Heart right ventricle (tissue), 16 donors: Measurements from ENCODE around the gene SLC13A4. TPM values are rescaled to one million over a fixed set of nuclear protein-coding genes. Genes with fewer than 3 reads are reported as not detected.

Experiments
- ATAC-seq, 8 donors: fragments of 200-7000 bp; cut with Tn5 transposase; one replicate each; pipeline ENCODE4 v1.9.1; 2020; ENCODE audit warnings: mild to moderate bottlenecking in 8 of 8, moderate library complexity in 8 of 8, moderate number of reproducible peaks in 1 of 8
- DNase-seq, 2 donors: peaks; one replicate each; pipeline ENCODE4 v3.0.0-alpha.2; 2020
- H3K27ac ChIP-seq, 10 donors: fragments of 200-600 bp; sonication (generic) in 2 of 10; one replicate each; pipeline versions ENCODE4 v1.5.0 to v1.8.0; 2020 to 2022; ENCODE audit warnings: mild to moderate bottlenecking in 3 of 10
- H3K27me3 ChIP-seq, 7 donors: fragments of 200-600 bp; one replicate each; pipeline ENCODE4 v1.8.0; 2021 to 2022; ENCODE audit warnings: mild to moderate bottlenecking in 2 of 7
- H3K36me3 ChIP-seq, 9 donors: fragments of 200-600 bp; sonication (generic) in 1 of 9; one replicate each; pipeline versions ENCODE4 v1.5.0 to v1.8.0; 2020 to 2022; ENCODE audit warnings: mild to moderate bottlenecking in 2 of 9
- H3K4me1 ChIP-seq, 9 donors: fragments of 200-600 bp; sonication (generic) in 1 of 9; one replicate each; pipeline versions ENCODE4 v1.5.0 to v1.8.0; 2020 to 2022; ENCODE audit warnings: mild to moderate bottlenecking in 4 of 9
- H3K4me3 ChIP-seq, 10 donors: fragments of 200-600 bp; sonication (generic) in 2 of 10; one replicate each; pipeline versions ENCODE4 v1.5.0 to v1.8.0; 2020 to 2022; ENCODE audit warnings: mild to moderate bottlenecking in 7 of 10, moderate library complexity in 2 of 10
- H3K9me3 ChIP-seq, 11 donors: fragments of 200-600 bp in 10 of 11; sonication (generic) in 2 of 11; one replicate each; pipeline versions ENCODE4 v1.5.0 to v1.8.0; 2013 to 2022; ENCODE audit warnings: mild to moderate bottlenecking in 2 of 11, control low read depth in 1 of 11, moderate library complexity in 1 of 11
- CTCF ChIP-seq, 9 donors: fragments of 200-600 bp; sonication (generic) in 2 of 9; IDR thresholded peaks; one replicate each; pipeline versions ENCODE4 v1.5.0 to v1.8.0; 2021 to 2022; ENCODE audit warnings: antibody characterized with exemption in 9 of 9, mild to moderate bottlenecking in 5 of 9, moderate library complexity in 1 of 9
- WGBS, 2 donors: extraction: QIAGEN DNeasy Blood & Tissue Kit; methylation state at CpG; one replicate each; pipeline ENCODE4 v1.1.7; 2013; ENCODE audit warnings: inconsistent platforms in 1 of 2; 5-methylcytosine and 5-hydroxymethylcytosine counted together
- intact Hi-C, 10 donors: fragments of 100-400 bp; cut with DNase I; formaldehyde crosslinking; loops; one replicate each; pipeline versions ENCODE4 v1.11.1 to v1.14.2; 2022
- polyA plus RNA-seq, 2 donors: library from polyadenylated mRNA; stranded (reverse); fragments of 200-250 nt; gene quantifications; one replicate each; pipeline ENCODE4 v1.2.3, GENCODE V29; 2013
- total RNA-seq, 10 donors: library from RNA; stranded (reverse); fragmentation: NEBNext Ultra II Directional in 3 of 10; extraction: Animal tissue kit (Norgen Biotek cat#: 25700) in 3 of 10; gene quantifications; one replicate each; pipeline versions ENCODE4 v1.2.1 to v1.2.4, GENCODE V29; 2021 to 2023
- donor health status: Arrhythmogenic right ventricular cardiomyopathy.
- donor health status: ischemic (EF 13 %, LVEDD 7.1; RV severe dilation, severe dysfunction).
- donor health status: healthy with polysubstance abuse.
- donor health status: DM: no; HTN: yes; CAD: no.
- donor health status: DM: no; HTN: no; CAD: no.
- donor health status: ischemic (EF 25% LVEDD 6.9; RV normal size, moderate dysfunction).
- donor health status: ischemic (EF 25% LVEDD 5.7; RV mildly dilated, moderate dysfunction).
- donor health status: healthy.
- donor health status: DM: yes; HTN: yes; CAD: no.
- donor health status: Ischemic cardiomyopathy.
- donor health status: ischemic (EF 35%, LVEDD 5.7; RV mildly dilated, moderate dysfunction).
- donor health status: nonischemic (EF 11% LVEDD 7.7; RV severe dilation, severe dysfunction).
- donor health status: DM: yes; HTN: yes; CAD: no.
- donor health status: PGD.
- donor health status: ischemic (EF 29% LVEDD 5.4; RV normal size, mild dysfunction).
- donor health status: nonischemic (EF 23%, LVEDD 6.1; RV moderate dilation, normal function).

The SLC13A4 gene
- total and polyA plus RNA-seq, 12 donors, result 0.08 to 2.8 (median 0.56) TPM; not detected in 2

DNA sequence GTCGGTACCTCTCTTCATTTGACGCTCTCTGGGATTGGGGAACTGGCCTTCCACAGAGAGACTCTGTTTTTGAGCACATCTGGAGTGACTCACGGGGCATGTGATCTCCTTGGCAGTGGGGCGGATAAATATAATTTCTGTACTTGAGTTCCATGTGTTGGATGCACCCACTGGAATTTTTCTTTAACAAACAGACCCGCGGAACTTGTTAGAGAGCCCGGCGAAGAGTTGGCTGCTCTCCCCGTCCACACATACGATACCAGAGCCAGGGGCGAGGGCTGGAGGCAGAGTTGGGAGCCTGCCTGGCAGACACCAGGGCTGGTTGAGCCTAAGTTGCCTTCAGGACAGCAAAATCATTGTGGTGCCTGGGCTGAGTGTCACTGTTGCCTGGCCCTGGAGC lies 20.8 kb upstream of the SLC13A4 start, which contains the start of gene FAM180A:
Gene FAM180A, minus strand, starts transcription at position 44 of the 400 bp plus-strand sequence. CDS start 233 bp downstream, outside the sequence.
- peak within 1 kb of the TSS in 9 of 10 donors; percentile 4 to 52 (median 40) for H3K4me3 ChIP-seq
- DNase-seq, result peak; percentile 63 to 64
- peak within 1 kb of the TSS in 9 of 10 donors; percentile 59 to 91 (median 79) for H3K27ac ChIP-seq
- H3K36me3 ChIP-seq, result no peaks in the 10 kb centered on the region
- intact Hi-C loops, result loop anchor here in 1 of 10 donors (5.0 kb wide), 1 partner anchor 76 kb away; no protein-coding TSS in a partner anchor
- ATAC-seq, result peak; percentile 50 to 85 (median 79)
- peaks cover 3 to 34% (median 13%) of the 10 kb centered on the region in 9 donors for H3K4me1 ChIP-seq
- WGBS, 2 donors, result 40 to 48% methylated on average over 11 of the region's 11 CpGs
- no peaks in the 10 kb centered on the region for H3K27me3 ChIP-seq
- no peak for TF ChIP-seq CTCF (IDR thresholded peaks at IDR 0.05)
- no peaks in the 10 kb centered on the region for H3K9me3 ChIP-seq

DNA sequence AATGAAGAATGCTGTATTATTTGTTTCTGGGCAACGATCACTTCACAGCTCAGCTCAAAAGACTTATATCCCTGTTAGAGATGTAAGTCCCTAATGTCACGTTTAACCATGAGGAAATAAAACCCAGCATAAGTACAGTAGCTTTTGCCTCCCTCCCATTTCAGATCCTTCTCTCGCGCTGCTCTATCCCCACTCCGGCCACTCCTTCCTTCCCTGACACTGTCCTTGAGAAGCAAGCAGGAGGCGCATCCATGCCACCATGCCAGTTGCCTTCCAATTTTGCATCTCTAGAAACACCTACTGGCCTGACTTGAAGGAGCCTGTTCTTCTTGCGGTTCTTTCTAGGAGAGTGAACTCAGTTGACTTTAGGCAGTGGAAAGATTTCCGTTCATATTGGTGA lies 19.4 kb upstream of the SLC13A4 start:
- no peak for DNase-seq
- TF ChIP-seq CTCF (IDR thresholded peaks at IDR 0.05), result no peak
- H3K4me3 ChIP-seq, result peak overlapping the region in 8 of 10 donors; percentile 4 to 52 (median 42)
- peaks cover 5 to 46% (median 20%) of the 10 kb centered on the region in 9 donors for H3K4me1 ChIP-seq
- ATAC-seq, result no peak
- 80 to 86% methylated on average over 8 of the region's 8 CpGs for WGBS, 2 donors
- peak overlapping the region in 6 of 10 donors; percentile 23 to 91 (median 76) for H3K27ac ChIP-seq
- no peaks in the 10 kb centered on the region for H3K36me3 ChIP-seq
- H3K9me3 ChIP-seq, result no peaks in the 10 kb centered on the region
- H3K27me3 ChIP-seq, result no peaks in the 10 kb centered on the region
- intact Hi-C loops, result loop anchor here in 1 of 10 donors (5.0 kb wide), 1 partner anchor 75 kb away; no protein-coding TSS in a partner anchor

DNA sequence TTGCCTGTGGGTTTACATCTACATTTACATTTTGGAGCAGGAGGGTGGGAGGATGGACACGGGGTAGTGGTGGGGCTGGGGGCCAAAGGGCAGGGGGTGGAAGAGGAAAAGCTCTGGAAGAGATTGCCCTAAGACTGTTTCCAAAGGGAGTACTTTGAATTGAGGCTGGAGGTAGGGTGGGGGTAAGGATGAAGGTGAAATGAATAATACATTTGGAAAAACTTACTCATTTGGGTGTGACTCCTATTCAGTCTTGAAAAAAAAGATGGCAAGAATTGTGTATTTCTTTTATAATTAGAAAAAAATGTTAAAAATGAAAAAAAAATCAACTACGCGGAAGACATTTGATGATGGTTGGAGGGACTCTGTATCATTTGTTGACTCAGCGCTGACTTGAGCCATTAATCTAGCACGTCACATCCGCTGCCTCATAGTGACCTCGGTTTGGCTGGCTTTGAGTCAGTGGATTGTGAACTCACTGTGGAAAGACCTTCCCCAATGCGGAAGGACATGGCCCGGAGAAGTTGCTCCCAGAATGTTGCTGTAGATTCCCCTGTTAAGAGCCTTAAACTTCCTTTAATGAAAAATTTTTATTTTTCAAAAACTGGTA lies 17.8 kb upstream of the SLC13A4 start:
- Histone ChIP-seq H3K36me3 (no peaks in the 10 kb centered on the region), H3K4me3 (peak overlapping the region in 3 of 10 donors; percentile 2 to 52 (median 43)), H3K9me3 (no peaks in the 10 kb centered on the region), H3K27me3 (no peaks in the 10 kb centered on the region), H3K4me1 (peaks cover 7 to 62% (median 20%) of the 10 kb centered on the region in 9 donors), H3K27ac (peak overlapping the region in 6 of 10 donors; percentile 62 to 91 (median 76))
- ATAC-seq (peak in 7 of 8 donors; percentile 33 to 77 (median 57)), DNase-seq (peak in 1 of 2 donors; percentile 76)
- no peak for TF ChIP-seq CTCF (IDR thresholded peaks at IDR 0.05)
- intact Hi-C loops, result loop anchor here in 1 of 10 donors (5.0 kb wide), 1 partner anchor 74 kb away; no protein-coding TSS in a partner anchor
- 63 to 72% methylated on average over 9 of the region's 9 CpGs for WGBS, 2 donors

DNA sequence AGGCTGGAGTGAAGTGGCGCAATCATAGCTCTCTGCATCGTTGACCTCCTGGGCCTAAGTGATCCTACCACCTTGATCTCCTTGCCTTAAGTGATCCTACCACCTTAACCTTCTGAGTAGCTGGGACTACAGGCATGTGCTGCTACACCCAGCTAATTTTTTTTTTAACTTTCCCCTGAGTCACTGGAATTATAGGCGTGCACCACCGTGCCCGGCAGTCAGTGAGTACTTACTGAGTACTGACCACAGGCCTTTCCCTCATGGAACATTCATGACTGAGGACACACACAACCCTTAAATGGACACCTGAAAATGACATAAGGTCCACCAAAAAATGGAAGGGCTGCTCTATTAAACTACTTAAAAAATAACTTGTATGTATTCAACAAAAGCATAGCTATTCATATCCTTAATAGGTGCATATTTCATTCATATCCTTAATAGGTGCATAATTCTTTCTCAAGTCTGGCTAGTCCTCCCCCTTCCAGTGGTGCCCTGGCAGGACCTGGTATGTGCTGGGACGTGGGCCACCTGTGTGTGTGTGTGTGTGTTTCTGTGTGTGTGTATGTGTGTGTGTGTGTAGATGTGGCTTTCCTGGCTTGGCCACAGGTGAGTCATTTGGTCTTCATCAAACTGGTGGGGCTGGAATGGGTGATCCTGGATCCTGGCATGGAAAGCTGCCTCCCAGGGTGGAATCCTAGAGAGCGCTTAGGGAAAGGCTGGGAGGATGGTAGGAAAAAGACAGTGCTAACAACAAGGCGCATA lies 17.1 kb upstream of the SLC13A4 start:
- ATAC-seq, result peak in 2 of 8 donors; percentile 12 to 15
- Histone ChIP-seq H3K27ac (peak overlapping the region in 6 of 10 donors; percentile 62 to 91 (median 78)), H3K27me3 (no peaks in the 10 kb centered on the region), H3K36me3 (no peaks in the 10 kb centered on the region), H3K4me1 (peaks cover 7 to 69% (median 20%) of the 10 kb centered on the region in 9 donors), H3K9me3 (no peaks in the 10 kb centered on the region), H3K4me3 (peak overlapping the region in 3 of 10 donors; percentile 10 to 18 (median 15))
- intact Hi-C loops, result loop anchor here in 1 of 10 donors (5.0 kb wide), 2 partner anchors 73 to 258 kb away; no protein-coding TSS in a partner anchor
- WGBS, 2 donors, result 77 to 81% methylated on average over 8 of the region's 8 CpGs
- no peak for DNase-seq
- no peak for TF ChIP-seq CTCF (IDR thresholded peaks at IDR 0.05)
